Mesenteric fat pad (tissue), 1 donor: Measurements from ENCODE around the gene KCNN3. TPM values are rescaled to one million over a fixed set of nuclear protein-coding genes. Genes with fewer than 3 reads are reported as not detected.
"Not testable (repeated sequence)": the region's sequence is repeated elsewhere in the genome, so short reads cannot be mapped to it uniquely, and the experiment has no call there.

ENCODE experiments used
- DNase-seq: peaks from one replicate; pipeline ENCODE4 v3.0.0-alpha.2; 2020; ENCODE audit warnings: low spot score
- total RNA-seq: library from RNA; stranded (reverse); fragmentation: NEBNext Ultra II Directional; extraction: Animal tissue kit (Norgen Biotek cat#: 25700); gene quantifications from one replicate; pipeline ENCODE4 v1.2.1, GENCODE V29; 2021
- donor health status: DM: yes; HTN: yes; CAD: no.

Gene KCNN3
- total RNA-seq, 1 donor from 2014 or later: 0.96 TPM

- not testable (repeated sequence) for DNase-seq
These were observed 199.5 kb downstream of the KCNN3 start for GRCh38 chr1:154670310-154671270.

DNA sequence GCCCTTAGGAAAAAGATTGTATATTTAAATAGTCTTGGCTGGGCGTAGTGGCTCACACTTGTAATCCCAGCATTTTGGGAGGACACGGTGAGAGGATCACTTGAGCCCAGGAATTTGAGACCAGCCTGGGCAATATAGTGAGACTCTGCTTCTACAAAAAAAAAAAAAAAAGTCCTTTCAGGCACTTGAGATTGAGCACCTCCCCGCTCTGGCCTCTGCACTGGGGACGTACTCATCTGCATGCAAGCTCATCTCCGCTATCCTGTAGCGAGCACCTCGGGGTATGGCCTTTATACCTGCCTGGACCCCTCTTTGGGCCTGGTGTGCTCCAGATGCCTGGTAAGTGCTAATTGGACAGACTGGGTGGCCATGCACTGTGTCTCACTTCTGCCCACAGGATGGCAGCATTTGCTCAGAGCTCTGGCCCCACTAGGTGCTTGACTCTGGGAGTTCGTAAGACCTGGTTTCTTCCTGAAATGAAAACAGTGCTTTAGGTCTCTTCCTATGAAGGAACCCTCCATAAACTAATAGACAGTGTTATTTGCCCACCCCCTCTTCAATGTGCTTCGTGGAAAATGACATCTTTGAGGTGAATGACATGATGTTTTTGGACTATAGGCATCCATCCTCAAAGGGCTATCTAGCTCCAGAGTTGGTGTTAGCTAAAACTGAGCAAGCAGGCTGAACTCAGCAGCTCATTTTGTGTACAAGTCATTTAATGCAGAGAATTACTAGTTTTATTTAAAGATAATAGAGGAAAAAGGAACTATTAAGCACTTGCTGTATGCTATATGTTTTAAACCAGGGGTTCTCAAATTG lies 200.4 kb downstream of the KCNN3 start:
- DNase-seq: no peak

DNA sequence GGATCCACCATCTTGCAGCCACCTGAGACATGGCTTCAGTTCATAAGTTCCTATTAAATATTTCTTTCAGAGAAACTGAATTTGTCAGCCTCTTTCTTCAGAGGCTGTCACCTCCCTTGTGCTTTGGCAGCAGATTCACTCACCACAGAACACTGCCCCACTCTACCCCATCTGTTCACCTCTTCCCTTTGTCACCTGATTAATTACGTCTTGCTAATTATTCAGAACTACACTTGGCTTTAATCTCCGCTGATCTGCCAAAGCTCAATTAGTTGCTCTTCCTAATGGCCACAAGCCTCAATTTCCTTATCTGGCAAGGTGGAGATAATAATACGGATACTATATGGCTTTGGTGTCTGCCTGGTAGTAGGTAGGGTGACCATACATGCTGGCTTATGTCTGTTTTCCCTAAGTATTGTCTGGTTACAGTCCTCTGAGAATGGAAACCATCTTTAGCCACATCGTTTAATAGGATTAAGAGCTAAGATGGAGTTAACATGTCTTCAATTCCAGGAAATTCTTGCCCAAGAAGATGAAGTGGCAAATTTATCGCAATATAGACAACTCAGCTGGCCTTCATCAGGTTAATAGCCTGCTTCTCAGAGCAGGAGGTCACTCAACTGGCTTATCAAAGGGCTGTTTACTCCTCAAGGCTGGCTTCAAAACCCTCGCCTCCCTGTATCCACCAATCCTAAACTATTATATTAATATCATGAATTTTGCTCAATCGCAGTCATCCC lies 203.9 kb downstream of the KCNN3 start:
- no peak for DNase-seq

DNA sequence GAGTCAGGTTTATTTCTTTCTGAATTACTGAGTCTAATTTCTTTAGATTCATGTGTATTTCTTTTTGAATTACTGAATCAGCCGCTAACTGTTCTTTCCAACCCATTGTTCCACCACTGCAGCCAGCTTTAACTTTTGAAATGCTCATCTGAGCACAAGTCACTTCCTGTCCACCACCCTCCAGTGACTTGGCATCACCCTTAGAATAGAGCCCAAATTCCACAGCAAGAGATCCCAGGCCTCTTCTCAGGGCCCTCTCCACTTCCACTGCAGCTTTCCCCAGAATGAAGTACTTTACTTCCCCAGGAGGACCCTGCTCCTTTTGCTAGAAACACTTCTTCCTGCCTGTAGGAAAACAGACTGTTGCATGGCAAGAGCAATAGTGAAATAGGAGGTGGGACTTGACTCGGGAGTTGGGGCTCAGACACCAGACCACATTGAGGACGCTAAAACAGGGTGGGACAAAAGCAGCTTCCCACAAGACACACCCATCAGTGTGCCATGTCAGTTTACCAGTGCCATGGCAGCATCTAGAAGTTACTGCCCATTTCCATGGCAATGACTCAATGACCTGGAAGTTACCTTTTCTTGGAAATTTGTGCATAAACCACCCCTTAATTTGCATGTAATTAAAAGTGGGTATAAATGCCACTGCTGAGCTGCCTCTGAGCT lies 205.6 kb downstream of the KCNN3 start:
- DNase-seq: no peak

GRCh38 chr1:154663471-154664060 lies 206.5 kb downstream of the KCNN3 start:
- no peak for DNase-seq

- DNase-seq: no peak
These were observed 209.0 kb downstream of the KCNN3 start for GRCh38 chr1:154661110-154661509.

DNA sequence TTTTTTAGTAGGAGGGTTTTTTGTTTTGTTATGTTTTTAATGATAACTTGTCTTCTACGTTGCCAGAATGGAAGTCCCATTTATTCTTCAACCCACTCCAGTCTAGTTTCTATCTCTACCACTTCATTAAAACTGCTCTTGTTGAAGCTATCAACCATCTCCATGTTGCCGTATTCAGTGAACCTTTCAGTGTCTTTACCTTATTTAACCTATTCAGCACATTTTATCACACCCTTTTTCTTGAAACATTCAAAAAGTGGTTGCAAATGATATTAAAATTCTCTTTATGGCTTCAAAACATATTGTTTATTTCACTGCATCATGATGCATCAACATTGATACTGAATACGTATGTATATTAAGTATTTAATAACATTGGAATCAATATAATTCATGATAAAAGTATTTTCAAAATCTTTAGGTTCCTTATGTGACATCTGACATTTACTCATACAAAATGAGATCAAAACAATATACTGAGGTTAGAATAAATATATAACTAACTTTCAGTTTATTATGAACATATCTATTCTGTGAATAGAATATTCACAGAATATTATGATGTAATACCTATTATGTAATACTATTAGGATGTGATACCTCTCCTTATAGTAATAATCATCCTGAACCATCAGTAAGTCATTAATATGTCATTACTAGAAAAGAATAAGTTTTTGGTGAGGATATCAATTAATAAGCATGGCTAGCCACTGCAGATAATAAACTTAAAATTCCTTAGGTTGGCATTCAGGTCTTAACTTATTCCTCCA lies 210.1 kb downstream of the KCNN3 start:
- no peak for DNase-seq

GRCh38 chr1:154657556-154657955 lies 212.5 kb downstream of the KCNN3 start:
- no peak for DNase-seq

GRCh38 chr1:154652893-154653292 lies 217.2 kb downstream of the KCNN3 start:
- no peak for DNase-seq

Other genes with a start within 250 kb of the KCNN3 start
- 31.2 TPM for gene PMVK, start 66.4 kb upstream of the KCNN3 start, total RNA-seq
- gene PBXIP1, start 85.8 kb upstream of the KCNN3 start, total RNA-seq: 43.5 TPM
- gene PYGO2, start 91.5 kb upstream of the KCNN3 start, total RNA-seq: 22.2 TPM
- gene SHC1, start 100.5 kb upstream of the KCNN3 start, total RNA-seq: 199 TPM
- 41.2 TPM for gene CKS1B, start 104.4 kb upstream of the KCNN3 start, total RNA-seq
- 43.7 TPM for gene FLAD1, start 113.1 kb upstream of the KCNN3 start, total RNA-seq
- not detected for gene LENEP, start 123.3 kb upstream of the KCNN3 start, total RNA-seq
- 80.4 TPM for gene ZBTB7B, start 132.5 kb upstream of the KCNN3 start, total RNA-seq
- 0.87 TPM for gene DCST2, start 163.5 kb upstream of the KCNN3 start, total RNA-seq
- gene DCST1, start 163.5 kb upstream of the KCNN3 start, total RNA-seq: not detected
- 176 TPM for gene ADAM15, start 181.0 kb upstream of the KCNN3 start, total RNA-seq
- gene EFNA4, start 193.5 kb upstream of the KCNN3 start, total RNA-seq: 3.1 TPM
- 0.58 TPM for gene EFNA3, start 208.6 kb upstream of the KCNN3 start, total RNA-seq